ENCODE results near the gene BDKRB1. TPM values are rescaled to one million over a fixed set of nuclear protein-coding genes. Genes with fewer than 3 reads are reported as not detected.

The BDKRB1 gene
- total RNA-seq, 1 donor from 2014 or later, result not detected

Other genes starting within 250 kb of the BDKRB1 start
- 0.12 and 0.39 TPM in 2 replicates for gene C14orf132, start 216.8 kb upstream of the BDKRB1 start, total RNA-seq
- not detected in 2 replicates for gene BDKRB2, start 51.4 kb upstream of the BDKRB1 start, total RNA-seq
- 21.3 and 24.9 TPM in 2 replicates for gene ATG2B, start 107.1 kb downstream of the BDKRB1 start, total RNA-seq
- gene GSKIP, start 107.3 kb downstream of the BDKRB1 start, total RNA-seq, result 18.3 and 19.6 TPM in 2 replicates
- not detected in 2 replicates for gene AK7, start 135.9 kb downstream of the BDKRB1 start, total RNA-seq
- gene PAPOLA, start 246.2 kb downstream of the BDKRB1 start, total RNA-seq, result 175 and 194 TPM in 2 replicates

All from T-helper 1 cell treated with Interleukin-12 subunit alpha and Interleukin-12 subunit beta and Interleukin-4 antibody, amounts not matched to agents 30 ng/mL and 1 ng/mL, for 36 hours (primary cell).